K562 (cell line): ENCODE results near the gene ENO3. TPM values are rescaled to one million over a fixed set of nuclear protein-coding genes. Genes with fewer than 3 reads are reported as not detected.
A peak's percentile ranks its signal among the peaks of the same experiment; 100 is the strongest.

Experiments
- ASH1L ChIP-seq: fragments of 450-650 bp; IDR thresholded peaks from 2 replicates; pipeline ENCODE4 v1.6.1; 2018; ENCODE audit warnings: borderline replicate concordance, mild to moderate bottlenecking, low read depth; ENCODE audit not compliant: partially characterized antibody
- BMI1 ChIP-seq: fragments of 150-350 bp; IDR thresholded peaks from 2 replicates; pipeline ENCODE4 v1.6.1; 2014; ENCODE audit warnings: low read length
- CBFB ChIP-seq: sonication (generic); formaldehyde crosslinking; IDR thresholded peaks from 2 replicates; pipeline ENCODE4 v1.4.0; 2020; ENCODE audit warnings: mild to moderate bottlenecking, missing genetic modification reagents
- CCNT2 ChIP-seq: IDR thresholded peaks from 2 replicates; pipeline ENCODE4 v1.6.1; 2011; ENCODE audit warnings: borderline replicate concordance, low read depth, mild to moderate bottlenecking, moderate library complexity, mixed read lengths, low read length; ENCODE audit not compliant: insufficient read length; ENCODE audit errors: extremely low read depth
- CTBP1 ChIP-seq: fragments of 450-650 bp; IDR thresholded peaks from 2 replicates; pipeline ENCODE4 v1.6.1; 2016; ENCODE audit warnings: borderline replicate concordance
- DACH1 ChIP-seq: fragments of 450-650 bp; IDR thresholded peaks from 2 replicates; pipeline ENCODE4 v1.6.1; 2018; ENCODE audit not compliant: partially characterized antibody
- DPF2 ChIP-seq: fragments of 450-650 bp; IDR thresholded peaks from 2 replicates; pipeline ENCODE4 v1.6.1; 2016
- FIP1L1 ChIP-seq: fragments of 200-400 bp; formaldehyde crosslinking; IDR thresholded peaks from 2 replicates; pipeline ENCODE4 v1.6.1; 2018; ENCODE audit warnings: mild to moderate bottlenecking, low read depth, low read length; ENCODE audit not compliant: poor library complexity, severe bottlenecking
- GATA2 ChIP-seq: sonication (generic); formaldehyde crosslinking; IDR thresholded peaks from 2 replicates; pipeline ENCODE4 v1.4.0; 2020; ENCODE audit warnings: mild to moderate bottlenecking, missing genetic modification reagents
- PHF8 ChIP-seq: fragments of 200-600 bp; sonication (generic); IDR thresholded peaks from 2 replicates; pipeline ENCODE4 v1.6.1; 2012; ENCODE audit warnings: mixed run types, mild to moderate bottlenecking, inconsistent platforms, low read length, moderate library complexity, borderline replicate concordance
- POLR2B ChIP-seq: fragments of 450-650 bp; IDR thresholded peaks from 2 replicates; pipeline ENCODE4 v1.6.1; 2018; ENCODE audit warnings: low read depth; ENCODE audit not compliant: partially characterized antibody
- SMAD4 ChIP-seq: fragments of 250-450 bp; sonication (Bioruptor Pico); conservative IDR thresholded peaks from 2 replicates; pipeline ENCODE4 v1.8.0; 2021; ENCODE audit warnings: inconsistent platforms, mild to moderate bottlenecking, moderate library complexity
- TBP ChIP-seq: optimal IDR thresholded peaks from 2 replicates; pipeline ENCODE3; 2011; ENCODE audit warnings: low read depth, low read length, improper control_type of control experiment
- UBTF ChIP-seq, 2 experiments: IDR thresholded peaks; 2 replicates each; pipeline ENCODE4 v1.6.1; 2012; ENCODE audit warnings: improper control_type of control experiment in 2 of 2, low read depth in 2 of 2, low read length in 2 of 2, borderline replicate concordance in 1 of 2
- ZHX1 ChIP-seq: fragments of 150-350 bp; conservative IDR thresholded peaks from 2 replicates; pipeline ENCODE4 v1.6.1; 2014; ENCODE audit warnings: low read length
- ZNF165 ChIP-seq: fragments of 250-450 bp; sonication (Bioruptor Pico); IDR thresholded peaks from 2 replicates; pipeline ENCODE4 v1.4.0; 2020; ENCODE audit warnings: borderline replicate concordance
- ZNF212 ChIP-seq: fragments of 450-650 bp; formaldehyde crosslinking; IDR thresholded peaks from 2 replicates; pipeline ENCODE4 v1.4.0; 2020; ENCODE audit warnings: mild to moderate bottlenecking
- ZNF3 ChIP-seq: fragments of 250-450 bp; sonication (Bioruptor Pico); IDR thresholded peaks from 2 replicates; pipeline ENCODE4 v1.5.0; 2021; ENCODE audit warnings: mild to moderate bottlenecking, moderate library complexity
- ZNF347 ChIP-seq: fragments of 450-650 bp; formaldehyde crosslinking; IDR thresholded peaks from 2 replicates; pipeline ENCODE4 v1.4.0; 2020; ENCODE audit warnings: low read depth, mild to moderate bottlenecking, moderate library complexity
- ZNF512 ChIP-seq: IDR thresholded peaks from 2 replicates; pipeline ENCODE4 v1.6.1; 2016; ENCODE audit warnings: missing genetic modification characterization, missing compliant biosample characterization
- ZNF76 ChIP-seq: fragments of 250-450 bp; sonication (Bioruptor Pico); IDR thresholded peaks from 2 replicates; pipeline ENCODE4 v1.4.0; 2020; ENCODE audit warnings: mild to moderate bottlenecking, moderate library complexity, borderline replicate concordance
- polyA plus RNA-seq, 8 experiments: library from polyadenylated mRNA; depleted of rRNA in 4 of 8; stranded (reverse) in 5 of 8; unstranded in 3 of 8; fragments of >200 nt; fragmentation: Nextera tagmentation in 2 of 8; fragmentation: Illumina TruSeq in 1 of 8; extraction: Ambion mirVana in 2 of 8; extraction: Trizol in 1 of 8; gene quantifications; 2 replicates each; pipeline versions ENCODE4 v1.2.1 to v1.2.3, GENCODE V29; 2011 to 2014; ENCODE audit warnings: inconsistent platforms in 1 of 8, missing spikeins in 1 of 8
- total RNA-seq, 7 experiments: library from RNA; depleted of rRNA in 6 of 7; stranded (reverse); fragments of >200 nt in 6 of 7; fragmentation: Illumina TruSeq in 2 of 7; extraction: Trizol in 2 of 7; gene quantifications; 2 replicates each; pipeline versions ENCODE4 v1.2.1 to v1.2.3, GENCODE V29; 2011 to 2021; ENCODE audit warnings: low replicate concordance in 1 of 7

ENO3 gene
- total and polyA plus RNA-seq, 9 of the 15 experiments (the other 6 are each of a cell fraction or from before 2014, with no cell fraction given) = 5.7 to 17.2 (median 9.9) TPM

GRCh38 chr17:4967539-4968485 is 16.9 kb downstream of the ENO3 start, which contains the start of gene SPAG7 (continued):
- TF ChIP-seq GATA2 (no peak), TBP (peak; percentile 58), BMI1 (no peak), FIP1L1 (no peak), CCNT2 (peak; percentile 84), ZNF3 (no peak), ZNF212 (no peak), ZNF165 (no peak), PHF8 (peak; percentile 58), DACH1 (peak; percentile 84), ZNF347 (no peak), SMAD4 (CRISPR knock-in tag) (peak; percentile 75), ASH1L (peak; percentile 21), ZNF512 (no peak), POLR2B (peak; percentile 78), CTBP1 (peak; percentile 31; the same call in 1 of the 2 replicates), ZNF76 (CRISPR knock-in tag) (no peak), UBTF (IDR thresholded peaks at IDR 0.05; ENCODE audit: borderline replicate concordance in 1 of 2, low read depth in 2 of 2, low read length in 2 of 2) (0 out of 4 replicates have a peak, but pooled peaks of 1 of the 2 experiments have one; percentile 56), ZHX1 (no peak), CBFB (CRISPR knock-in tag) (0 out of 2 replicates have a peak, but pooled peaks have one; percentile 39), DPF2 (no peak)
